Measurements from ENCODE around the gene TADA2B.
A peak's percentile ranks its signal among the peaks of the same experiment; 100 is the strongest.

TADA2B gene

DNA sequence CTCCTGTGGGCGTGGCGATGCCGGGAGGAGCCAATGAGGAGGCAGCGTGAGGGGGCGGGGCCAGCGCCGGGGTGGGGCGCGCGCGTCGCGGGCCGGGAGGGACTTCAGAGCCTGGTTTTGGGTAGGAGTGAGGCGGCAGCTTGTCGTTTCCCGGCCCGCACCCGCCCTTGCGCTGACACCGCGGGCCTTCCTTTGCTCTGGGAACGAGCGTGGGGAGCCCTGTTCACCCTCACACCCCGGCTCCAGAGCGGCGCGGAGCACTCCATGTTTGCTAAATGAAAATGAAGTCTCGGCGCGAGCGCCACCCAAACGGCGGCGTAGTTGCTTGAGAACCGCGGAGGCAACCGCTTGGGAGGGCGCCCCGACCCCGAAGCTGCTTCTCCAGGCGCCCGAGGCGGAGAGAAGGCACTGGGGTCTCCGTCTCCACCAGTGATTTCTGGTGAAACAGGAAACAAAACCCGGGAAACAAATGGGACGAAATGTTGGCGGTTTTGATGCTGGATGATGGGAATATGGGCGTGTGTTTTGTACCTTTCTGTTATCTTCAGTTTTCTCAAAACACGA lies 25.2 kb downstream of the TADA2B start:
- H3K4me3 ChIP-seq (ENCODE audit: low read depth, low read length) = peak overlapping the region; percentile 79
- TF ChIP-seq, protein P1, sequence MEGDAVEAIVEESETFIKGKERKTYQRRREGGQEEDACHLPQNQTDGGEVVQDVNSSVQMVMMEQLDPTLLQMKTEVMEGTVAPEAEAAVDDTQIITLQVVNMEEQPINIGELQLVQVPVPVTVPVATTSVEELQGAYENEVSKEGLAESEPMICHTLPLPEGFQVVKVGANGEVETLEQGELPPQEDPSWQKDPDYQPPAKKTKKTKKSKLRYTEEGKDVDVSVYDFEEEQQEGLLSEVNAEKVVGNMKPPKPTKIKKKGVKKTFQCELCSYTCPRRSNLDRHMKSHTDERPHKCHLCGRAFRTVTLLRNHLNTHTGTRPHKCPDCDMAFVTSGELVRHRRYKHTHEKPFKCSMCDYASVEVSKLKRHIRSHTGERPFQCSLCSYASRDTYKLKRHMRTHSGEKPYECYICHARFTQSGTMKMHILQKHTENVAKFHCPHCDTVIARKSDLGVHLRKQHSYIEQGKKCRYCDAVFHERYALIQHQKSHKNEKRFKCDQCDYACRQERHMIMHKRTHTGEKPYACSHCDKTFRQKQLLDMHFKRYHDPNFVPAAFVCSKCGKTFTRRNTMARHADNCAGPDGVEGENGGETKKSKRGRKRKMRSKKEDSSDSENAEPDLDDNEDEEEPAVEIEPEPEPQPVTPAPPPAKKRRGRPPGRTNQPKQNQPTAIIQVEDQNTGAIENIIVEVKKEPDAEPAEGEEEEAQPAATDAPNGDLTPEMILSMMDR (IDR thresholded peaks at IDR 0.05; ENCODE audit: insufficient read depth, low read depth, low read length, missing control alignments) = no peak
- DNase-seq (ENCODE audit: low read depth) = no peak

DNA sequence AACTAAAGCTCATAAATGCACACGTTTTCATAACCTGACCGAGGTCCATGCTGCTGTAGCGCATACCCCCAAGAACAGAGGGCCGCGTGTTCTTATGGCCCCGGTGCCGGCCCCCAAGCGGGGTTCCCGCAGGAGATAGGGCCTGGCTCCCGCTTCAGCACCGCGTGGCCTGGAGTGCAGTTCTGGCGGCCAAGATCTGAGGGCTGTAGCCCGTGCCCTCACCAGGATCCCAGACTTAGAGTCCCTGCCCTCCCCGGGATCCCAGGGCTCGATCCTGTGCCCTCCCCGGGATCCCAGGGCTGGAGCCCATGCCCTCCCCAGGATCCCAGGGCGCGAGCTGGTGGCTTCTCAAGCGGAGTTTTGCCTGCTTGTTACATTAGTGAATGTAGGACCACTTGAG lies 25.7 kb downstream of the TADA2B start:
- TF ChIP-seq, protein P1 (IDR thresholded peaks at IDR 0.05; ENCODE audit: insufficient read depth, low read depth, low read length, missing control alignments) = no peak
- DNase-seq (ENCODE audit: low read depth) = no peak
- peak overlapping the region; percentile 79 for H3K4me3 ChIP-seq (ENCODE audit: low read depth, low read length)

DNA sequence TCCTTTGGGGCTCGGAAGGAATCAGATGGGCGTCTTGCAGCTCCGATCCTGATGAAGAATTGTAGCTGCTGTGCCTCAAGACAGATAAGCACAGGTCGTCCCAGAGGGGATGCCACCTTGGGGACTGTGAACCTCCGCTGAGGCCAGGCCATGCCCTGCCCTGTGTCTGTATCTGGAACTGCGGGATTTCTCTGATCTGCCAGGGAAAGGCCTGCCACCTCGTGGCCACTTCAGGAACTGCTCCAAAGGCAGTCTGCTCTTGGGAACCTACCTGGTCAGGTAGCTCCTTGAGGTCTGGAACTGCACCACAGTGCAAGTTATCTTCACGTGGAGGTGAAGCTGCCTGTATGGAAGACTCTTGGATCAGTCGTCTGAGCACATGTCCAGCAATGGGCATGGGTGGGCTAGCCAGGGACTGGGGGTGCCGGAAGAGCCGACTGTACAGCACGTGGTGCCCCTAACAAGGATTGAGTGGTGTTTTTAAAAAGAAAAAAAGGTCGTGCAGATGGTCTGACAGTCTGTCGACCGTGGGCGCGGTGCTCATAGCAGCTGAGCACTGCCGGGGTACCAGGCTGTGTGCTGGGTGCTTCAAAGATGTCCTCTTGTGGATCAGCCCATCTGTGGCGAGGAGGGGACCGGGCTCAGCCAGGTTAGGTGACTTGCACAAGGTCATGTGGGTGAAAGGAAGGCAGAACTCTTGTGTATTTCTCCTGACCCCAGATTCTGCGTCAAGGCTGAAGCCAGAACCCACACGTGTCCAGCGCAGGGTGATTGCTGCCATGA lies 27.7 kb downstream of the TADA2B start:
- TF ChIP-seq, protein P1 (IDR thresholded peaks at IDR 0.05; ENCODE audit: insufficient read depth, low read depth, low read length, missing control alignments) = peak; percentile 99
- DNase-seq (ENCODE audit: low read depth) = peak; percentile 90
- H3K4me3 ChIP-seq (ENCODE audit: low read depth, low read length) = no peak overlapping the region

DNA sequence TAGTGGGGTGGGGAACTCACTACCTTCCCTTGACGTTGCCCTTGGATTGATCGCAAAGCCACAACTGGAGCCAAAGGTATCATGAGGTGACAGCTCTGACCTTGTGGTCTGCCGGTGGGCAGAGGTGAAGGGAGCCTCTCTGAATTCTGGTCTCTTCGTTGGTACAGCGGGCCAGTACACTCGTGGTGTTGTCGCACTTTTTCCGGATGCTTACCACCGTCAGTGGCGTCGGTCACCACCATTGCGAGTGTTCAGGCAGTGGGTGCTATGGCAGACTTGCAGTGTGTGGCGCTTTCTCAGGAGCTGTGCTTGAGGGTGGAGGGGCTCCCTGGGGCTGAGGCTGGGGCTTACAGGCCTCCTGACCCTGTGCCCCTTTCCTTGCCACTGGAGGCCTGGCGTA lies 29.9 kb downstream of the TADA2B start:
- DNase-seq (ENCODE audit: low read depth) = no peak
- TF ChIP-seq, protein P1 (IDR thresholded peaks at IDR 0.05; ENCODE audit: insufficient read depth, low read depth, low read length, missing control alignments) = no peak
- no peak overlapping the region for H3K4me3 ChIP-seq (ENCODE audit: low read depth, low read length)

DNA sequence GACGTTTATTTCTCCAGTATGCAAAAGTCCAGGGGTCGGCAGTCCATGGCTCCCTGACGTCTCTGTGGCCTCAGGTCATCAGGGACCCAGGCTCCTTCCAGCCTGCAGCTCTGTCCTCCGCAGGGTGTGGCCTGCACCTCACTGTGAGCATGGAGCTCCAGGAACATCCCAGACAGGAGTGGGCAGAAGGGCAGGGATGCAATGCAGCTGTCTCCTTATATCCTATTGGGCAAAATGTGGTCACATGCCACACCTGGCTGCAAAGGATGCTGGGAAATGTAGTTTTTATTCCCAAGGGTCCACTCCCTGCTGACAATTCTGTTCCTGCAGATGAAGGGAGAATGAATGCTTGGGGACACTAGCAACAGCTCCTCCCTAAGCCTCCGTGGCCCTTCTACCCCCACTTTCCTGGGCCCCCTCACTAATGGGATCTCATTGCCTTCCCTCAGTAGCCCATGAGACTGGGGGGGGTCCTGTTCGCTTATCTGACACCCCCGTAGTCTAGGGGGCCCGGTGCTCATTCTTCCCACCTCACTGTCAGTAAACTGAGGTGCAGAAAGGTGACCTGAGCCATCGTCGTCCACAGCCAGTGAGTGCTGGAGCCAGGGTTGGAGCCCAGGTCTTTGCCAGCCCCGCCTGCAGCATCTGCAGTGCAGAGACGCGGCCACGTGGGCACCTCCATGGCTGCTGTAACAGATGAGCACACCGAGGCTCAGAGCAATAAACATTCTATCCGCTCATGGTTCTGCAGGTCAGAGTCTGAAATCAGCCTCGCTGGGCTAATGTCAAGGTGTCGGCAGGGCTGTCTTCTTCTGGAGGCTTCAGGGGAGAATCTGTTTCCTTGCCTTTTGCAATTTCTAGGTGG lies 30.6 kb downstream of the TADA2B start:
- no peak overlapping the region for H3K4me3 ChIP-seq (ENCODE audit: low read depth, low read length)
- DNase-seq (ENCODE audit: low read depth) = peak; percentile 48
- TF ChIP-seq, protein P1 (IDR thresholded peaks at IDR 0.05; ENCODE audit: insufficient read depth, low read depth, low read length, missing control alignments) = no peak

DNA sequence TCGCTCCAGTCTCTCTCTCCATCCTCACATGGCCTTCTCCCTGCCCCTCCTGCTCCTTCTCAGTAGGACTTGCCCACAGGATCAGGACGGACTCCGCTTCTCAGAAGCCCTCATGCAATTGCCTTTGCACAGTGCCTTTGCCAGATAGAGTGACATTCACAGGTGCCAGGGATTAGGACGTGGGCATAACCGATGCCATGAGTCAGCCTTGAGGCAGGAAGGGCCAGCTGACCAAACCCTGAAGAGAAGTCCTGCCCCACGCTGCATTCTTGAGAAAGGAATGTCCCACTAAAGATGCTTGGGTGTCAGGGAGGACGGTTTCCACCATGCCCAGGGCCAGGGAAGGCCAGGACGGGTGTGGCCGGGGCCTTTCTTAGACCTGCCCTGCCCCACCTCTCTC lies 31.3 kb downstream of the TADA2B start:
- no peak overlapping the region for H3K4me3 ChIP-seq (ENCODE audit: low read depth, low read length)
- DNase-seq (ENCODE audit: low read depth) = no peak
- TF ChIP-seq, protein P1 (IDR thresholded peaks at IDR 0.05; ENCODE audit: insufficient read depth, low read depth, low read length, missing control alignments) = no peak
